ENCODE measurements around the gene SPNS2. TPM values are rescaled to one million over a fixed set of nuclear protein-coding genes. Genes with fewer than 3 reads are reported as not detected.

Gene SPNS2
- total RNA-seq, 1 experiment from 2014 or later, result 1.9 TPM

DNA sequence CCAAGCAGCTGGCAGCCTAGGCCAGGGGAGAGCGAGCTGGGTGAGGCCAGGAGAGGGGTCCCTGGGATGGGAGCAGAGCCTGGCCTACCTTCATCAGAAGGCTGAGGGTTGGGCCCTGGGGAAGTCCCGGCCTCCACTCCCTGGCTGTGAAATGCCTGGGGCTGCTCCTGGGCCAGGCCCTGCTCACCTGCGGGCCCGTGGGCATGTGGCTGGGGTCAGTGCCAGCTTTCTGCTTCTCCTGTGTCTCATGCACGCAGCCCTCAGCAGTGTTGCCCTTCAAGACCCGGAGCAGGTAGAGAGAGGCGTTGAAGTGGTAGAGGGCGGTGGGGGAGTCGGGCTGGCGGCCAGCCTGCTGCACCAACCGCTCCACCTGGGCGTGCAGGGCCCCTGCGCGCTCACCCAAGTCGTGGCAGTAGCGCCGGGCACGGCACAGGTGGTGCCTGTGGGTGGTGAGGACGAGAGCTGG is 44.1 kb downstream of the SPNS2 start:
- Histone ChIP-seq H3K9me3 (ENCODE audit: control insufficient read depth, insufficient read depth, low read depth, low read length) (no peaks in the 10 kb centered on the region), H3K27me3 (ENCODE audit: control insufficient read depth, insufficient read depth, low read length) (no peaks in the 10 kb centered on the region), H3K36me3 (ENCODE audit: control insufficient read depth, insufficient read depth, low read length) (peaks cover 3% of the 10 kb centered on the region; the same call in 1 of the 2 replicates), H3K4me3 (ENCODE audit: low read depth in 2 of 2, low read length in 2 of 2) (no peak overlapping the region), H3K27ac (ENCODE audit: low read length) (no peak overlapping the region), H3K4me1 (ENCODE audit: control insufficient read depth, insufficient read depth, low read length) (peaks cover 5% of the 10 kb centered on the region; the same call in 1 of the 2 replicates)
- DNase-seq (ENCODE audit: low read depth, low spot score) (no peak), ATAC-seq (no peak)
- in situ Hi-C loops (cut with HindIII; ENCODE audit: low pct_unique_long_range_greater_than_20kb, low sequenced_read_pairs) (no loop called here), intact Hi-C loops (cut with micrococcal nuclease; ENCODE audit: unreplicated experiment) (no loop called here)
- CTCF ChIA-PET, result no interaction called here
- TF ChIP-seq POLR2AphosphoS5 (IDR thresholded peaks at IDR 0.05; ENCODE audit: low read depth, low read length), result no peak
- no peak for TF ChIP-seq SIN3A (IDR thresholded peaks at IDR 0.05; ENCODE audit: borderline replicate concordance, insufficient read depth, low read depth, low read length)
- TF ChIP-seq CTCF (IDR thresholded peaks at IDR 0.05), result no peak
- no peak for TF ChIP-seq REST (IDR thresholded peaks at IDR 0.05; ENCODE audit: insufficient read depth in 1 of 2, low read depth in 2 of 2, low read length in 1 of 2)
- no peak for TF ChIP-seq TCF7L2 (IDR thresholded peaks at IDR 0.05; ENCODE audit: low read depth, low read length)
- POLR2A ChIA-PET, result no interaction called here
- no TSS peak for BruUV-seq (replicated peaks)

- no peak overlapping the region for H3K4me3 ChIP-seq (ENCODE audit: low read depth in 2 of 2, low read length in 2 of 2)
- peaks cover 3% of the 10 kb centered on the region; the same call in 1 of the 2 replicates for H3K36me3 ChIP-seq (ENCODE audit: control insufficient read depth, insufficient read depth, low read length)
- CTCF ChIA-PET, result no interaction called here
- POLR2A ChIA-PET, result no interaction called here
- H3K4me1 ChIP-seq (ENCODE audit: control insufficient read depth, insufficient read depth, low read length), result peaks cover 2% of the 10 kb centered on the region; the same call in 1 of the 2 replicates
- no peak for TF ChIP-seq REST (IDR thresholded peaks at IDR 0.05; ENCODE audit: insufficient read depth in 1 of 2, low read depth in 2 of 2, low read length in 1 of 2)
- TF ChIP-seq POLR2AphosphoS5 (IDR thresholded peaks at IDR 0.05; ENCODE audit: low read depth, low read length), result no peak
- no peak for TF ChIP-seq CTCF (IDR thresholded peaks at IDR 0.05)
- TF ChIP-seq SIN3A (IDR thresholded peaks at IDR 0.05; ENCODE audit: borderline replicate concordance, insufficient read depth, low read depth, low read length), result no peak
- TF ChIP-seq TCF7L2 (IDR thresholded peaks at IDR 0.05; ENCODE audit: low read depth, low read length), result no peak
- H3K27ac ChIP-seq (ENCODE audit: low read length), result no peak overlapping the region
- no peaks in the 10 kb centered on the region for H3K27me3 ChIP-seq (ENCODE audit: control insufficient read depth, insufficient read depth, low read length)
- ATAC-seq (no peak), DNase-seq (ENCODE audit: low read depth, low spot score) (no peak)
- no TSS peak for BruUV-seq (replicated peaks)
- H3K9me3 ChIP-seq (ENCODE audit: control insufficient read depth, insufficient read depth, low read depth, low read length), result no peaks in the 10 kb centered on the region
- in situ Hi-C loops (cut with HindIII; ENCODE audit: low pct_unique_long_range_greater_than_20kb, low sequenced_read_pairs) (no loop called here), intact Hi-C loops (cut with micrococcal nuclease; ENCODE audit: unreplicated experiment) (no loop called here)
These were observed 44.9 kb downstream of the SPNS2 start for GRCh38 chr17:4543557-4544026.

All from Panc1 (cell line).